Activated CD4-positive, alpha-beta T cell treated with anti-CD3 and anti-CD28 coated beads, Interleukin-2, amount 10 ng/mL, durations not matched to agents 24 days and 14 days (primary cell): Measurements from ENCODE around the gene CEACAM18. TPM values are rescaled to one million over a fixed set of nuclear protein-coding genes. Genes with fewer than 3 reads are reported as not detected.
A peak's percentile ranks its signal among the peaks of the same experiment; 100 is the strongest.

Source experiments
- DNase-seq: peaks from one replicate; pipeline ENCODE4 v3.0.0; 2022
- H3K27ac Mint-ChIP-seq: one replicate; pipeline ENCODE4 v1.8.0; 2022; ENCODE audit warnings: mild to moderate bottlenecking, mixed read lengths
- H3K27me3 Mint-ChIP-seq: one replicate; pipeline ENCODE4 v1.8.0; 2022; ENCODE audit warnings: mixed read lengths
- H3K36me3 Mint-ChIP-seq: one replicate; pipeline ENCODE4 v1.8.0; 2022; ENCODE audit warnings: low read depth, mild to moderate bottlenecking, mixed read lengths
- H3K4me1 Mint-ChIP-seq: one replicate; pipeline ENCODE4 v1.8.0; 2021; ENCODE audit warnings: mixed read lengths
- H3K4me3 Mint-ChIP-seq: one replicate; pipeline ENCODE4 v1.8.0; 2022; ENCODE audit warnings: mild to moderate bottlenecking, moderate library complexity, mixed read lengths
- H3K9me3 Mint-ChIP-seq: one replicate; pipeline ENCODE4 v1.8.0; 2021; ENCODE audit warnings: mixed read lengths
- intact Hi-C: fragments of 100-400 bp; cut with micrococcal nuclease; formaldehyde crosslinking; loops from one replicate; pipeline ENCODE4 v1.15.1; 2023
- total RNA-seq: library from RNA; stranded (reverse); gene quantifications from 2 replicates; pipeline ENCODE4 v1.2.3, GENCODE V29; 2022

The CEACAM18 gene
- total RNA-seq, 1 donor from 2014 or later: not detected

DNA sequence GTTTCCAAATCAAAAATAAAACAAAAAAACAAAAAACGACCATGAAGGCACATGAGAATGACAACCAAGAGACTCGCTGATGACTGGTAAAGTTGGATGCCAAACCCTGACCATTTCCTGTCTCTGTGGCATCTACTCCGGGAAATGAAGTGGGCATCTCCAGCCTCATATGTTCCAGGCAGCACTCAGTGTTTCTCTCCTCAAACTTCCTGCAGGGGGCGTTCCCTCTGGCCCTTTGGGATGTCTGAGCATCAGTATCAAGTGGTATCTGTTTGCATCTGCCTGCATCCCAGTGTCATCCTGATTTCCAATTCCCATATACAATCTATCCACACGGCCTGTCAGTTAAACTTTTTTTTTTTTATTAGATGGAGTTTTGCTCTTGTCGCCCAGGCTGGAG lies 33.0 kb downstream of the CEACAM18 start:
- Mint-ChIP-seq H3K27ac (no peak overlapping the region), H3K4me1 (peaks cover 9% of the 10 kb centered on the region), H3K27me3 (peaks cover 25% of the 10 kb centered on the region), H3K36me3 (no peaks in the 10 kb centered on the region), H3K9me3 (no peaks in the 10 kb centered on the region), H3K4me3 (no peak overlapping the region)
- no peak for DNase-seq
- intact Hi-C loops: no loop called here

DNA sequence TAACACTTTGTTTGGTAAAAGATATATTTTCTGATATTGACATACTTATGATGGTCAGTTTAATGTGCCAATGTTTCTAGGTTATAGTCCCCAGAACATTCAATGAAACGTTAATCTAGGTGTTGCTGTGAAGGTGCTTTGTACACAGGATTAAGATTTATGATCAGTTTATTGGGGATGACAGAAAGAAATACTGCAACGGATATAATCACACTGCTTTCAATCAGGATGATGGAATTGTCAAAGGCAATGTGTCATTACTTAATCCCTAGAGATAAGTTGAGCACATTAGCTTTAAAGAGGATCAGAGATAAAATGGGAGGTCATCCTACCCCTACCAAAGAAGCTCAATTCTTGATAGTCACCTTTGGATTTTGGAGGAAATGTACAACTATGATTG lies 35.6 kb downstream of the CEACAM18 start:
- Mint-ChIP-seq H3K4me3 (no peak overlapping the region), H3K27me3 (peaks cover 27% of the 10 kb centered on the region), H3K36me3 (no peaks in the 10 kb centered on the region), H3K27ac (no peak overlapping the region), H3K9me3 (no peaks in the 10 kb centered on the region), H3K4me1 (peaks cover 14% of the 10 kb centered on the region)
- intact Hi-C loops: loop anchor here (2.0 kb wide), 1 partner anchor 65 kb away; no protein-coding TSS in a partner anchor
- DNase-seq: no peak

DNA sequence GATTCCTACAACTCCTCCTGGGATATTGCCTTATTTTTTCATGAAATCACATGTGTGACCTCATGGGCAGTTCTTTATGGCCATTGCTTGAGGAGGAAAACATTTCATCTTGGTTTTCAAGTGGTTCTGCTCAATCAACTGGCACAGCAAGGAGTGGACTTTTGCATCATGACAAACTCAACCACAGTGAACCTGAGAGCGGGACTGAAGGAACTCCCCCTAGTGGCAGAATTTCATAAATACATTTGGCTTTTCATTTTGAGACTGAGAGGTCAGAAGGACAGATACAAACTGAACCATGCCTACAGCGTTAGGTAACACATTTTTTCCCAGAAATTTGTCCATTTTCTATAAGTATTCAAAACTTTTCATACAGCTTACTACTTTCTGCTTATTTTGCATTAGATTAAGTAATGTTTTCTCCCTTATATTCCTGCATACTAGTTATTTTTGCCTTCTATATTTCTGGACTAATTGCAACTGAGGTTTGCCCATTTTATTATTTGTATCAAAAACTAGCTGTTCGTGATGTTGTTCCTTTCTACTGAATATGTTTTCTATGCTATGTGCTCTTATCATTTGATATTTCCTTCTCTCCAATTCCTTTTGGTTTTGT lies 36.6 kb downstream of the CEACAM18 start:
- Mint-ChIP-seq H3K36me3 (no peaks in the 10 kb centered on the region), H3K4me1 (peaks cover 14% of the 10 kb centered on the region), H3K27me3 (peaks cover 27% of the 10 kb centered on the region), H3K4me3 (no peak overlapping the region), H3K9me3 (no peaks in the 10 kb centered on the region), H3K27ac (no peak overlapping the region)
- intact Hi-C loops: loop anchor here (1.0 to 2.0 kb wide), 2 partner anchors 42 to 66 kb away; no protein-coding TSS in a partner anchor
- peak; percentile 79 for DNase-seq

DNA sequence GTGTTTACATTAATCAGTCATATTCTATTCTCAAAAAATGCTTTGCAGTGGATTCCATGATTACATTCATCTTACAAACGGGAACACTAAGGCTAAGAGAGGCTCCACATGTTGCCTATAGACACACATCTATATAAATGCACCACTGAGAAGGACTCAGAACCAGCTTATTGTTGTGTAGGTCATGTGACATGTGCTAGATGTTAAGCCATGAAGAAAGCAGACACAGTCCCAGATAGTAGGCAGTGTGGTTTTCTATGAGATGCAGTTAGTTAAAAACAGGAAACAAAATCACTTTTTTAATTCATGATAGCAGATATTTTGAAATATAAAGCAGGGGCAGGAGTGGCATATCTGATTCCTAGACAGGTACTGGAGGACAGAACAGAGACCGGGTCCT lies 42.4 kb downstream of the CEACAM18 start:
- H3K27ac Mint-ChIP-seq: no peak overlapping the region
- H3K27me3 Mint-ChIP-seq: peaks cover 20% of the 10 kb centered on the region
- no peak overlapping the region for H3K4me3 Mint-ChIP-seq
- H3K36me3 Mint-ChIP-seq: no peaks in the 10 kb centered on the region
- H3K9me3 Mint-ChIP-seq: no peaks in the 10 kb centered on the region
- peaks cover 12% of the 10 kb centered on the region for H3K4me1 Mint-ChIP-seq
- intact Hi-C loops: no loop called here
- no peak for DNase-seq

DNA sequence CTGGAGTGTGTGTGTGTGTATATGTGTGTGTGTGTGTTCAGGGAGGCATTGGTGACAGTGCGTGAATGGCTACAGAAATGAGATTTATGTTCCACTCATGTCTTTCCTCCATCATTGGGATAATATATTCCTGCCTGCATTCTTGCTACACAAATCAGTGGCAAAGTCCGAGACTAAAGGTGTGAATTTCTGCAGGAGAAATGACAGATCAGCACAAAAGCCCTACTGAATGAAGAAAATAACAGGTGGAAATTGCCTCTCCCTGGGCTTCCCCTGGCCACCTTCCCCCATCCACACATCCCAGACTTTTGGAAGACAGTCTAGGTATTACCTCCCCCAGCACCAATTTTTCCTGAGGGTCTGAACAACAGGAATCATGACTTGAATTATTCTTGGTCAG lies 43.0 kb downstream of the CEACAM18 start:
- intact Hi-C loops: no loop called here
- no peak for DNase-seq
- peaks cover 12% of the 10 kb centered on the region for H3K4me1 Mint-ChIP-seq
- H3K4me3 Mint-ChIP-seq: no peak overlapping the region
- H3K36me3 Mint-ChIP-seq: no peaks in the 10 kb centered on the region
- H3K9me3 Mint-ChIP-seq: no peaks in the 10 kb centered on the region
- H3K27ac Mint-ChIP-seq: no peak overlapping the region
- peaks cover 22% of the 10 kb centered on the region for H3K27me3 Mint-ChIP-seq

DNA sequence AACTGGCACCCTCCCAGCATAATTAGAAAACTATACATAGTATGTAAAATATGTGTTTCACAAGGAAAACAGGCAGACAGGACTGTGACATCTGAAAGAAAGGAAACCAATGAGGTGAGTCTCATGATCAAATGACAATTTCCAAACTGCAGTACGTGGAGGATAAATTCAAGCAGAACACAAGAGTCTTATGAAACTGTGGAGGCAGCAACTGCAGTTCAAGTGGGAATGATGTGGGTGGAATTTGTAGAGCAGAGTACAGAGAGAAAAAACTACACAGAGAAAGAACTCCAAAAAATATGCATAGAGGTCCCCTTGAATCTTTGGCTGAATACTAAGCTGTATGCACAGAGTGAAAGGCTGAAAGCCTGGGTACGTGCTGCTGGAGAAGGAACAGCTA lies 43.4 kb downstream of the CEACAM18 start:
- peaks cover 12% of the 10 kb centered on the region for H3K4me1 Mint-ChIP-seq
- no peak overlapping the region for H3K27ac Mint-ChIP-seq
- peaks cover 22% of the 10 kb centered on the region for H3K27me3 Mint-ChIP-seq
- DNase-seq: no peak
- H3K4me3 Mint-ChIP-seq: no peak overlapping the region
- H3K9me3 Mint-ChIP-seq: no peaks in the 10 kb centered on the region
- intact Hi-C loops: no loop called here
- no peaks in the 10 kb centered on the region for H3K36me3 Mint-ChIP-seq

DNA sequence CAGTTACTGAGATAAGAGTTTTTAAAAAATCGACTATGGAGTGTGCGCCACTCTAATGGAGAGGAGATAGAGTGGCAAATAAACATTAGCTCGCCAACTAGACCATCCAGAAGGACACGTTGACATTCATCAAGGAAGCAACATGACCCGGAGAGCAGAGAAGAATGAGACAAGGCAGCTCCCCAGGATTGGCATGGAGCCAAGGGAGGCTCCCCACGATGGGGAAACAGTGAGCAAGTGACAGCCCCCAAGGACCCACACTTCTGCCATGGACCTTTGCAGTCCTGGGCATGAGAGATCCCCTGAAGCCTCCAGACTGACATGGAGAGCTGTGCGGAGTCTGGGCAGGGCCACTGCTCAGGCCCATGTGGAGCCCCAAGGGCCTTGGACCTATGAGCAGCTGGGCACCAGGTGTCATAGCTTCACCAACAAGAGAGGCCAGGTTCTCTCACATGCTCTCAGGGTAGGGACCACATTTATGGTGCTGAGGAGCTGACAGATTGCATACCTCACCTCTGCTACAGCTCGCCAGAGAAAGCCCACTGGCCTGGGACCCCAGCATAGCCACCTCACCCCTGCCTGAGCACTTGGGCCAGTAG lies 46.4 kb downstream of the CEACAM18 start:
- peaks cover 27% of the 10 kb centered on the region for H3K27me3 Mint-ChIP-seq
- H3K36me3 Mint-ChIP-seq: no peaks in the 10 kb centered on the region
- intact Hi-C loops: no loop called here
- H3K4me1 Mint-ChIP-seq: peaks cover 6% of the 10 kb centered on the region
- no peak for DNase-seq
- H3K9me3 Mint-ChIP-seq: no peaks in the 10 kb centered on the region
- no peak overlapping the region for H3K27ac Mint-ChIP-seq
- no peak overlapping the region for H3K4me3 Mint-ChIP-seq

DNA sequence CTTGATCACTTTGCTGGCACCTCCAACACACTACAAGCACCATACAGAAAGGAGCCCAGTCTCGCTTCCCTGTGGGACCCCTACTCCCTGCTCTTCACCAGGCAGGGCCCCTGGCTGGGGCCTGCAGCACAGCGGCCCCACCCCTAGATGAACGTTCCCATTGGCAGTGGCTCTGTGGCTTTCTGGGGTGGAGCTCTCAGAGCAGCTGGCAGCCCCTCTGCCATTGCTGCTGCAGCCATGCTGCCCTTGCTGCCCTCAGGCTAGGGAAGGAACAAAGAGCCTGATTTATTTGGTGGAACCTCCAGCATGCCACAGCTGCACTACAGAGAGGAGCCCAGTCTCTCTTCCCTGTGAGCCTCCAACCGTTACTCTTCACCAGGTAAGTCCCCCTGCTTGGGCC lies 47.3 kb downstream of the CEACAM18 start:
- Mint-ChIP-seq H3K4me3 (no peak overlapping the region), H3K4me1 (peaks cover 6% of the 10 kb centered on the region), H3K27me3 (peaks cover 27% of the 10 kb centered on the region)

DNA sequence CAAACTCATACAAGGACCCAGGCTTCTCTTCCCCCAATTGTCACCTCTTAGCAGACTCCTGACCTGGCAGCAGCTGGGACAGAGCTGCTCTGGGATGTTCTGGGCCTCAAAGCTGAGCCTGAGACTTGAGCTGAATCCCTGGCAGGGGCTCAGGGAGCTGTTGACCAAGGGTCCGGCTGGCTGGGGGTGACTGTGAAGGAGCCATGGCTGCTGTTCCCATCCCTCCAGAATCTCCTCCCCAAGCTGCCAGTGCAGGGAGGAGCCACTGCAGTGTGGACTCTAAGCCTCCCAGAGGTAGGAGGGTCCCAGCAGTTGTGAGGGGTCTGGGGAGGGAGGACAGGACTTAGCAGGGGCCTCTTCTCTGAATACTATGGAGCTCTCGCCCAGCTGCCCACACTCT lies 51.0 kb downstream of the CEACAM18 start:
- peaks cover 7% of the 10 kb centered on the region for H3K4me1 Mint-ChIP-seq
- no peaks in the 10 kb centered on the region for H3K9me3 Mint-ChIP-seq
- intact Hi-C loops: no loop called here
- H3K27ac Mint-ChIP-seq: no peak overlapping the region
- DNase-seq: no peak
- H3K27me3 Mint-ChIP-seq: peaks cover 37% of the 10 kb centered on the region
- H3K36me3 Mint-ChIP-seq: no peaks in the 10 kb centered on the region
- no peak overlapping the region for H3K4me3 Mint-ChIP-seq

More for the DNA sequence above, 47.3 kb downstream of the CEACAM18 start:
- no peaks in the 10 kb centered on the region for H3K36me3 Mint-ChIP-seq
- DNase-seq: no peak
- intact Hi-C loops: no loop called here
- H3K27ac Mint-ChIP-seq: no peak overlapping the region
- H3K9me3 Mint-ChIP-seq: no peaks in the 10 kb centered on the region

DNA sequence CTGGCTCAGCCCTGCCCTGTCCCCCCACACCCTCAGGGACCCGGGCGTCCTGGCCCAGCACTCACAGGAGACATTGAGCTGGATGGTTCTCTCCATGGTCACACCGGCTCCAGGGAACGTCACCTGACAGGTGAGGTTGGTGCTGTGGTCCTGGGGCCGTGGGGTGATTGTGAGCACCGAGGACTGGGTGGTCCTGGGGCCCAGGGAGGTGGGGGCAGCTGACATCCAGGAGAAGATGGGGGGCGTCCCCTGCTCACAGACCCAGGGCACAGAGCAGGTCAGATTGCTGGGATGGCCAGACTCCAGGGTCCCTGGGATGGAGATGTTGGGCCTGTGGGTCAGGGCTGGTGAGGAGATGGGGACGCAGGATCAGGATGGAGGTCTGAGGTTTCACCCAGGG lies 52.3 kb downstream of the CEACAM18 start:
- no peak overlapping the region for H3K4me3 Mint-ChIP-seq
- no peak for DNase-seq
- no peak overlapping the region for H3K27ac Mint-ChIP-seq
- peaks cover 47% of the 10 kb centered on the region for H3K27me3 Mint-ChIP-seq
- intact Hi-C loops: no loop called here
- peaks cover 2% of the 10 kb centered on the region for H3K9me3 Mint-ChIP-seq
- H3K4me1 Mint-ChIP-seq: peaks cover 7% of the 10 kb centered on the region
- H3K36me3 Mint-ChIP-seq: no peaks in the 10 kb centered on the region

DNA sequence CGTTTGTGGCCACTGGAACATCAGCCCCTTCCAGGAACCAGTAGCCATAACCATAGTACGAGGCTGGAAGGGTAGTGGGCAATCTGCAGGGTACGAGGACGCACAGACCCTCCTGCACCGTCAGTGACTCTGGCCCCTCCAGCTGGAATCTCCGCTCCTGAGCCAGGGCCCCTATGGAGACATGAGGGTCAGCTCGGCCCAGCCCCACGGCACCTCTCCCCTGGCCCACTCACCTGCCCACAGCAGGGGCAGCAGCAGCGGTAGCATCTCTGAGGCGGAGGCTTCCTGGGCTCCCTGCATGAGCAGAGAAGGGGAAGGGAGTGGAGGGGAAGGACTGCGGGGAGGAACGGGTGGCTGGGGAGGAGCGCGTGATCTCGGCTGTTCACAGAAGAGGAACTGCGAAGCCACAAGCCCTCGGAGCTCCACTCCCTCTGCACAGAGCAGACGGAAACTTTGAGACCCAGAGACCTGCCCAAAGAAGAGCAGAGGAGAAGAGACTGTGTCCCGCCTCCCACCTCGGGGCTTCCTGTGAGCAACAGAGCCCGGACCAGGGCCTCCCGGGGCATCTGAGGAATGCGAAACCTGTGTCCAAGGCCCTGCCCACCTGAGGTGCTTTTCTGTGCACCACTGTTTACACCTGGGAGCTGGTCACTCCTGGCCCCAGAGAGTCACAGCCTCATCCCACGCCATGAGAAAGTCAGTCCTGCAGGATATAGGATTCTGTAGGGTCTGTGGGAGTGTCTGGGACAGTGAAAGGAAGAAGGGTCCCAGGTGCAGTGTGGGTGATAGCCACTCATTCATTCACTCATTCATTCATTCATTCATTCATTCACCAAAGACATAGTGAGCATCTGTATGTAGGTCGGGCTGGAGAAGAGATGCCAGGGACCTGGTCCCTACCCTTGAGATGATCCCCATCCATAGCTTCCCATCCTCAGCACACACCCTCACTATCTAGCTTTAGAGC lies 53.3 kb downstream of the CEACAM18 start, which contains the start of gene SIGLEC6:
TSS of gene SIGLEC6 (minus strand) at position 322 of the 967 bp plus-strand sequence. CDS start at position 300, 22 bp downstream.
- peak; percentile 72 for DNase-seq
- Mint-ChIP-seq H3K27me3 (peaks cover 51% of the 10 kb centered on the region), H3K4me3 (peak within 1 kb of the TSS; percentile 10), H3K27ac (no peak within 1 kb of the TSS), H3K36me3 (no peaks in the 10 kb centered on the region), H3K9me3 (peaks cover 5% of the 10 kb centered on the region), H3K4me1 (peaks cover 7% of the 10 kb centered on the region)
- intact Hi-C loops: no loop called here

DNA sequence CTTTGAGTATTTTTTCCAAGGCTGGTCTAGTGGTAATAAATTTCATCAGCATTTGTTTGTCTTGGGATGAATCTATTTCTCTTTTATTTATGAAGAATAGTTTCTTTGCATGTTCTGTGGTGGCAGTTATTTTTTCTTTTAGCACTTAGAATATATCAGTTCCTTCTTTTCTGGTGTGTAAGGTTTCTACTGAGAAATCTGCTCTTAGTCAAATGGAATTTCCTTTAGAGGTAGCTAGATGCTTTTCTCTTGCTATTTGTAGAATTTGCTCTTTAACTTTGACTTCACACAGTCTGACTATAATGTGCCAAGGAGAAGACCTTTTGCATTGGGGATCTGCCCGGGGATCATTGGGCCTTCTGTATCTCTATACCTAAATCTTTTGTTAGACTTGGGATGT lies 57.2 kb downstream of the CEACAM18 start:
- DNase-seq: no peak
- intact Hi-C loops: no loop called here
- Mint-ChIP-seq H3K27ac (no peak overlapping the region), H3K9me3 (peaks cover 5% of the 10 kb centered on the region), H3K4me3 (no peak overlapping the region), H3K4me1 (peaks cover 7% of the 10 kb centered on the region), H3K36me3 (no peaks in the 10 kb centered on the region), H3K27me3 (peaks cover 48% of the 10 kb centered on the region)

DNA sequence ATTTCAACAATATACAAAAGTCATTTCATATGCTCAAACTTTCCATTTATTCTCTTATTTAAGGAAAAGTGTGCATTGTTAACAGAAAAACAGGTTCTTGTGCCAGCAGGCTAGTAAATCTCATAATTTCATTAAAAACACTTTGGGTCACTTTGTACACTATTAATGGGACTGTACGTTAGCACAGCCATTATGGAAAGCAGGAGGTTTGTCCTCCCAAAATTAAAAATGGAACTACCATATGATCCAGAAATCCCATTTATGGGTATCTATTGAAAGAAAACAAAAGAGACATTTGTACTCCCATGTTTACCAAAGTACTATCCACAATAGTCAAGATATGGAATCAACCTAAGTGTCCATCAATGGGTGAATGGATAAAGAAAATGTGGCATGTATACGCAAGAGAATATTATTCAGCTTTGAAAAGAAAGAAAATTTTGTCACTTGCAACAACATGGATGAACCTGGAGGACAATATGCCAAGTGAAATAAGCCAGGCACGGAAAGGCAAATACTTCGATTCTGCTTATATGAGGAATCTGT lies 61.6 kb downstream of the CEACAM18 start:
- Mint-ChIP-seq H3K4me1 (no peaks in the 10 kb centered on the region), H3K27ac (no peak overlapping the region), H3K4me3 (no peak overlapping the region), H3K36me3 (no peaks in the 10 kb centered on the region), H3K27me3 (peaks cover 33% of the 10 kb centered on the region), H3K9me3 (peaks cover 5% of the 10 kb centered on the region)
- no peak for DNase-seq
- intact Hi-C loops: no loop called here
